Cardiac fibroblast (primary cell): ENCODE data around the gene ST8SIA5.

Experiments
- DNase-seq, 2 donors: peaks; one replicate each; pipeline versions ENCODE4 v3.0.0 to v3.0.0-alpha.2; 2010; ENCODE audit warnings: low read depth in 2 of 2
- H3K4me3 ChIP-seq, 2 donors: replicated peaks in 1 of 2; 1 replicate in 1 of 2; 2 replicates in 1 of 2; pipeline ENCODE4 v1.5.1; 2011; ENCODE audit warnings: low read depth in 2 of 2, low read length in 2 of 2, mild to moderate bottlenecking in 2 of 2, moderate library complexity in 1 of 2
- CTCF ChIP-seq: IDR thresholded peaks from one replicate; pipeline ENCODE4 v1.5.1; 2011; ENCODE audit warnings: low read depth, mild to moderate bottlenecking, low read length, inconsistent platforms

Gene ST8SIA5

GRCh38 chr18:46672062-46672970 is 84.5 kb downstream of the ST8SIA5 start:
- DNase-seq: no peak
- no peak overlapping the region for H3K4me3 ChIP-seq
- no peak for TF ChIP-seq CTCF

GRCh38 chr18:46668694-46669093 is 88.2 kb downstream of the ST8SIA5 start:
- no peak overlapping the region for H3K4me3 ChIP-seq
- no peak for DNase-seq
- no peak for TF ChIP-seq CTCF

GRCh38 chr18:46668135-46668534 is 88.7 kb downstream of the ST8SIA5 start:
- TF ChIP-seq CTCF: no peak
- H3K4me3 ChIP-seq: no peak overlapping the region
- no peak for DNase-seq

- H3K4me3 ChIP-seq: no peak overlapping the region
- no peak for TF ChIP-seq CTCF
- no peak for DNase-seq
Observed at GRCh38 chr18:46663539-46663938, 93.3 kb downstream of the ST8SIA5 start.

GRCh38 chr18:46660957-46661749 is 95.7 kb downstream of the ST8SIA5 start:
- H3K4me3 ChIP-seq: no peak overlapping the region
- no peak for TF ChIP-seq CTCF
- peak; percentile 18 to 46 for DNase-seq

- no peak for TF ChIP-seq CTCF
- no peak for DNase-seq
- H3K4me3 ChIP-seq: no peak overlapping the region
Observed at GRCh38 chr18:46659484-46659883, 97.4 kb downstream of the ST8SIA5 start.
